Measurements from ENCODE around the gene SIAH1. TPM values are rescaled to one million over a fixed set of nuclear protein-coding genes. Genes with fewer than 3 reads are reported as not detected.
"Not testable (repeated sequence)": the region's sequence is repeated elsewhere in the genome, so short reads cannot be mapped to it uniquely, and the experiment has no call there.

SIAH1 gene
- total RNA-seq, 1 experiment from 2014 or later = 33.2 TPM

- Mint-ChIP-seq H3K4me3 (no peak overlapping the region), H3K4me1 (peaks cover 3 to 18% of the 10 kb centered on the region in 2 experiments; a peak in 2 of 4 replicates), H3K27ac (peak overlapping the region in 1 of 3 experiments; percentile 31; a peak in 1 of 7 replicates), H3K27me3 (ENCODE audit: low read depth) (no peaks in the 10 kb centered on the region), H3K9me3 (peaks cover 4 to 13% of the 10 kb centered on the region in 2 experiments; a peak in 4 of 5 replicates), H3K36me3 (ENCODE audit: insufficient read depth in 1 of 3, low read depth in 3 of 3) (peaks cover 16 to 24% (median 20%) of the 10 kb centered on the region in 3 experiments)
- H3K56ac ChIP-seq (ENCODE audit: insufficient read length, low read depth, low read length) = no peak overlapping the region
- no peak overlapping the region for H2BK12ac ChIP-seq (ENCODE audit: insufficient read length, low read depth, low read length)
- no peak overlapping the region for H3T11ph ChIP-seq (ENCODE audit: low read length)
- H3K23me2 ChIP-seq (ENCODE audit: insufficient read length, low read depth, low read length, poor library complexity, severe bottlenecking) = no peaks in the 10 kb centered on the region
- H3K18ac ChIP-seq (ENCODE audit: insufficient read length, low read depth, low read length) = no peak overlapping the region
- H4K91ac ChIP-seq (ENCODE audit: insufficient read length, low read depth, low read length) = no peak overlapping the region
- no peak overlapping the region for H2AK5ac ChIP-seq (ENCODE audit: insufficient read length, low read length)
- H2BK20ac ChIP-seq (ENCODE audit: low read depth, low read length, poor library complexity, severe bottlenecking) = no peak overlapping the region
- no peak overlapping the region for H3K23ac ChIP-seq (ENCODE audit: insufficient read length, low read depth, low read length)
- no peak overlapping the region for H4K5ac ChIP-seq (ENCODE audit: insufficient read length, low read depth, low read length)
- H4K20me1 ChIP-seq (ENCODE audit: control insufficient read depth, insufficient read depth, insufficient read length) = no peaks in the 10 kb centered on the region
- no peak overlapping the region for H2AFZ ChIP-seq (ENCODE audit: low read length)
- H3K4ac ChIP-seq (ENCODE audit: low read depth, low read length) = no peak overlapping the region
- H3K9ac ChIP-seq (ENCODE audit: extremely low read depth, insufficient read length, low read length) = no peak overlapping the region
- no peak overlapping the region for H3K27ac ChIP-seq (ENCODE audit: insufficient read length, low read depth, low read length)
- no peak for TF ChIP-seq CTCF (conservative IDR thresholded peaks at IDR 0.05)
- WGBS (ENCODE audit: extremely low coverage, insufficient read length, low lambda C conversion rate) = no CpG with 5 or more reads among the region's 1 CpG
- H2BK5ac ChIP-seq (ENCODE audit: insufficient read length, low read length) = no peak overlapping the region
- no peak for DNase-seq
- no peak overlapping the region for H3K14ac ChIP-seq (ENCODE audit: insufficient read depth, low read length)
- H2BK15ac ChIP-seq (ENCODE audit: low read depth, low read length) = no peak overlapping the region
- no peaks in the 10 kb centered on the region for H3K27me3 ChIP-seq (ENCODE audit: insufficient read depth, low read length)
- H3K4me2 ChIP-seq (ENCODE audit: insufficient read depth, insufficient read length, low read length) = no peak overlapping the region
- no peaks in the 10 kb centered on the region for H3K79me1 ChIP-seq (ENCODE audit: insufficient read depth, low read depth, low read length, poor library complexity, severe bottlenecking)
- H3K4me1 ChIP-seq (ENCODE audit: insufficient read depth, low read length) = peaks cover 3% of the 10 kb centered on the region; the same call in 1 of the 2 replicates
- no peaks in the 10 kb centered on the region for H3K9me3 ChIP-seq (ENCODE audit: control insufficient read depth, low read depth, low read length)
- H3K79me2 ChIP-seq (ENCODE audit: insufficient read depth, low read length) = 0 out of 2 replicates have a peak, but pooled peaks cover 2% of the 10 kb centered on the region
- H4K8ac ChIP-seq (replicated peaks; ENCODE audit: insufficient read length, low read depth, low read length) = no peak overlapping the region
- H2BK120ac ChIP-seq (ENCODE audit: low read depth, low read length, poor library complexity, severe bottlenecking) = no peak overlapping the region
Observed at GRCh38 chr16:48317026-48317425, 68.2 kb downstream of the SIAH1 start.

- Mint-ChIP-seq H3K27ac (peak overlapping the region in 1 of 3 experiments; percentile 41; a peak in 1 of 7 replicates), H3K9me3 (peaks cover 10 to 24% of the 10 kb centered on the region in 2 experiments), H3K4me1 (peaks cover 3 to 17% of the 10 kb centered on the region in 2 experiments; a peak in 2 of 4 replicates), H3K36me3 (ENCODE audit: insufficient read depth in 1 of 3, low read depth in 3 of 3) (peaks cover 30 to 49% (median 38%) of the 10 kb centered on the region in 3 experiments)
- H2BK12ac ChIP-seq (ENCODE audit: insufficient read length, low read depth, low read length); H3K27ac ChIP-seq (ENCODE audit: insufficient read length, low read depth, low read length); H3K23ac ChIP-seq (ENCODE audit: insufficient read length, low read depth, low read length); H2AFZ ChIP-seq (ENCODE audit: low read length); H3K56ac ChIP-seq (ENCODE audit: insufficient read length, low read depth, low read length); H3K4me3 Mint-ChIP-seq; H3K79me2 ChIP-seq (ENCODE audit: insufficient read depth, low read length); H3K27me3 Mint-ChIP-seq (ENCODE audit: low read depth); H3K18ac ChIP-seq (ENCODE audit: insufficient read length, low read depth, low read length); H3T11ph ChIP-seq (ENCODE audit: low read length); H4K91ac ChIP-seq (ENCODE audit: insufficient read length, low read depth, low read length); H3K4me2 ChIP-seq (ENCODE audit: insufficient read depth, insufficient read length, low read length); H2BK120ac ChIP-seq (ENCODE audit: low read depth, low read length, poor library complexity, severe bottlenecking); H3K9ac ChIP-seq (ENCODE audit: extremely low read depth, insufficient read length, low read length); H3K79me1 ChIP-seq (ENCODE audit: insufficient read depth, low read depth, low read length, poor library complexity, severe bottlenecking); H2BK20ac ChIP-seq (ENCODE audit: low read depth, low read length, poor library complexity, severe bottlenecking); DNase-seq; H3K23me2 ChIP-seq (ENCODE audit: insufficient read length, low read depth, low read length, poor library complexity, severe bottlenecking); H3K27me3 ChIP-seq (ENCODE audit: insufficient read depth, low read length); H4K20me1 ChIP-seq (ENCODE audit: control insufficient read depth, insufficient read depth, insufficient read length); H3K4ac ChIP-seq (ENCODE audit: low read depth, low read length); H2BK5ac ChIP-seq (ENCODE audit: insufficient read length, low read length); H4K8ac ChIP-seq (replicated peaks; ENCODE audit: insufficient read length, low read depth, low read length); H3K9me3 ChIP-seq (ENCODE audit: control insufficient read depth, low read depth, low read length); H3K4me1 ChIP-seq (ENCODE audit: insufficient read depth, low read length); H4K5ac ChIP-seq (ENCODE audit: insufficient read length, low read depth, low read length); H2AK5ac ChIP-seq (ENCODE audit: insufficient read length, low read length); H3K14ac ChIP-seq (ENCODE audit: insufficient read depth, low read length); H2BK15ac ChIP-seq (ENCODE audit: low read depth, low read length): not testable (repeated sequence)
- no CpG with 5 or more reads among the region's 3 CpGs for WGBS (ENCODE audit: extremely low coverage, insufficient read length, low lambda C conversion rate)
Observed at GRCh38 chr16:48313905-48314304, 71.3 kb downstream of the SIAH1 start.
